Transverse colon (tissue), 3 donors: Measurements from ENCODE around the gene HSPB3.

ENCODE experiments used
- CTCF ChIP-seq, 5 experiments: fragments of 200-600 bp in 3 of 5; fragments of 450-650 bp in 2 of 5; sonication (generic) in 3 of 5; IDR thresholded peaks; 1 replicate in 2 of 5; 2 replicates in 3 of 5; pipeline ENCODE4 v1.5.1; 2016 to 2017; ENCODE audit warnings: antibody characterized with exemption in 5 of 5, inconsistent platforms in 3 of 5, mild to moderate bottlenecking in 2 of 5, moderate library complexity in 1 of 5
- POLR2A ChIP-seq: fragments of 450-650 bp; IDR thresholded peaks from one replicate; pipeline ENCODE4 v1.6.1; 2016; ENCODE audit warnings: antibody characterized with exemption, mild to moderate bottlenecking, moderate library complexity

- TF ChIP-seq CTCF (IDR thresholded peaks at IDR 0.05), result no peak
- no peak for TF ChIP-seq POLR2A
Measured at GRCh38 chr5:54480296-54480695, 24.8 kb downstream of the HSPB3 start.
